ENCODE data around the gene SLC6A8.
"Not testable (repeated sequence)": the region's sequence is repeated elsewhere in the genome, so short reads cannot be mapped to it uniquely, and the experiment has no call there.

Gene SLC6A8

DNA sequence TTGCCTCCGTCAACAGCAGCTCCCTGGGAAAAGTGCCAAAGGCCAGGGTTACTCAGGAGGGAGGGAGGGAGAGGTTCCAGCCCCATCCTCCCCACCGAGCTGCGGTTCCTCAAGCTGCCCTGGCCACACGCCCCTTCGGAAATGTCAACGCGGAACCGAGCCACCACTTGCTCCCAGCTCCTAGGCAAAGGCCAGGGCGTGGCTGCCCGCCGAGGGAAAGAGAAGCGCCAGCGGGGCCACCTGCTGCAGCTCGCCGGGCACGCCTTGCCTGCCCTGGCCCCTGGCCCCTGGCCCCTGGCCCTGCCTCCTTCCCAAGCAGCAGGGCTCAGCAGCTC is 15.3 kb downstream of the SLC6A8 start:
- Histone ChIP-seq H3K9ac (no peak overlapping the region), H3K4me3 (no peak overlapping the region), H3K36me3 (peaks cover 28 to 90% (median 52%) of the 10 kb centered on the region in 11 experiments), H3K27ac (no peak overlapping the region), H3K9me3 (replicated peaks in 1 of 11) (no peaks in the 10 kb centered on the region), H3K4me2 (no peak overlapping the region), H4K20me1 (peaks cover 63 to 100% (median 100%) of the 10 kb centered on the region in 11 experiments; a peak in 21 of 22 replicates), H3K27me3 (peaks cover 96 to 100% (median 99%) of the 10 kb centered on the region in 11 experiments), H3K4me1 (peaks cover 15 to 34% (median 21%) of the 10 kb centered on the region in 10 experiments)
- no peak for TF ChIP-seq Cebpa-rat (IDR thresholded peaks at IDR 0.05)

DNA sequence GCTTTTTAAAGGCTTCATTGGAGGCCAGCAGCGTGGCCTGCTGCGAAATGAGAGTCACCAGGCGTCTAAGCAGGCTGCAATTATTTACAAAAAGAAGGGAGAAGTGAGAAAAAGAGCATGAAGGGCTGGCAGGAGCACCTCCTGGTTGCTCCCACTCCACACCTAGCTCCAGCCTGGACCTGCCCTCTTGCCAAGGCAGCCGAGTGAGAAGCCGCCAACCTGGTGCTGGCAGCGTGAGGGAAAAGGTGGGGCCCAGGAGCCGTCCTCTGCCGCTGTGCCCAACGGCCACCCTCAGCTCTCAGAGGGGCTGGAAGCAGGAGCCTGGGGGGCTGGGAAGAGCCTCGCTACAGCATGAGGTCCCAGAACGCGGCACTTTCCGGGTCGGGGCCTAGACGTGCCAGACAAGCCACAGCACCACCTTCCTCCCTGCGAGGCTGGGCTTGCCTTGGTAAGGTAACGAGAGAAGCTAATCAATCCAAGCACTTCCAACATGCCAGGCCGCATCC is 16.3 kb downstream of the SLC6A8 start:
- no peak overlapping the region for H3K4me2 ChIP-seq

GRCh38 chrX:153704631-153705402 is 17.1 kb downstream of the SLC6A8 start:
- Histone ChIP-seq H3K9ac (peak overlapping the region in 2 of 11 experiments; percentile 29 to 43; a peak in 1 of 22 replicates), H3K36me3 (peaks cover 27 to 86% (median 47%) of the 10 kb centered on the region in 11 experiments), H4K20me1 (peaks cover 56 to 100% (median 99%) of the 10 kb centered on the region in 11 experiments; a peak in 21 of 22 replicates)

More for the DNA sequence above, 16.3 kb downstream of the SLC6A8 start:
- Histone ChIP-seq H3K9ac (no peak overlapping the region), H3K4me3 (no peak overlapping the region), H4K20me1 (peaks cover 57 to 100% (median 99%) of the 10 kb centered on the region in 11 experiments; a peak in 21 of 22 replicates), H3K27me3 (peaks cover 97 to 100% (median 100%) of the 10 kb centered on the region in 11 experiments), H3K9me3 (replicated peaks in 1 of 11) (no peaks in the 10 kb centered on the region), H3K27ac (no peak overlapping the region), H3K4me1 (peaks cover 15 to 43% (median 28%) of the 10 kb centered on the region in 10 experiments), H3K36me3 (peaks cover 24 to 86% (median 43%) of the 10 kb centered on the region in 11 experiments)
- TF ChIP-seq Cebpa-rat (IDR thresholded peaks at IDR 0.05) = no peak

GRCh38 chrX:153705403-153706060 is 17.8 kb downstream of the SLC6A8 start:
- H4K20me1 ChIP-seq = peaks cover 50 to 100% (median 99%) of the 10 kb centered on the region in 11 experiments; a peak in 21 of 22 replicates
- H3K9me3 ChIP-seq (replicated peaks in 1 of 11); H3K4me2 ChIP-seq; H3K27ac ChIP-seq; H3K4me3 ChIP-seq: not testable (repeated sequence)
- H3K36me3 ChIP-seq = peaks cover 34 to 88% (median 54%) of the 10 kb centered on the region in 11 experiments
- peaks cover 98 to 100% (median 100%) of the 10 kb centered on the region in 11 experiments for H3K27me3 ChIP-seq
- peaks cover 9 to 53% (median 30%) of the 10 kb centered on the region in 10 experiments for H3K4me1 ChIP-seq
- peak overlapping the region in 2 of 11 experiments; percentile 29 to 43; a peak in 1 of 22 replicates for H3K9ac ChIP-seq

More at GRCh38 chrX:153704631-153705402, 17.1 kb downstream of the SLC6A8 start:
- H3K27ac ChIP-seq; H3K4me3 ChIP-seq; H3K9me3 ChIP-seq (replicated peaks in 1 of 11); H3K4me2 ChIP-seq: not testable (repeated sequence)
- peaks cover 15 to 51% (median 34%) of the 10 kb centered on the region in 10 experiments for H3K4me1 ChIP-seq
- H3K27me3 ChIP-seq = peaks cover 97 to 100% (median 100%) of the 10 kb centered on the region in 11 experiments

GRCh38 chrX:153706799-153707198 is 19.1 kb downstream of the SLC6A8 start:
- Histone ChIP-seq H3K4me2 (no peak overlapping the region), H4K20me1 (peaks cover 38 to 100% (median 93%) of the 10 kb centered on the region in 11 experiments; a peak in 21 of 22 replicates), H3K36me3 (peaks cover 34 to 88% (median 56%) of the 10 kb centered on the region in 11 experiments), H3K4me1 (peaks cover 0 to 47% (median 17%) of the 10 kb centered on the region in 10 experiments; a peak in 17 of 20 replicates), H3K9ac (peak overlapping the region in 1 of 11 experiments; percentile 12; a peak in 1 of 22 replicates), H3K9me3 (replicated peaks in 1 of 11) (no peaks in the 10 kb centered on the region), H3K4me3 (no peak overlapping the region), H3K27ac (no peak overlapping the region), H3K27me3 (peaks cover 90 to 100% (median 100%) of the 10 kb centered on the region in 11 experiments)
- TF ChIP-seq Cebpa-rat (IDR thresholded peaks at IDR 0.05) = no peak

- Histone ChIP-seq H4K20me1 (peaks cover 37 to 100% (median 89%) of the 10 kb centered on the region in 11 experiments; a peak in 21 of 22 replicates), H3K4me2 (0 out of 22 replicates have a peak overlapping the region, but pooled peaks of 1 of the 11 experiments have one; percentile 60), H3K9ac (no peak overlapping the region; a peak in 1 of 22 replicates), H3K36me3 (peaks cover 28 to 88% (median 59%) of the 10 kb centered on the region in 11 experiments), H3K4me1 (peaks cover 0 to 48% (median 14%) of the 10 kb centered on the region in 10 experiments; a peak in 15 of 20 replicates), H3K9me3 (replicated peaks in 1 of 11) (no peaks in the 10 kb centered on the region), H3K27me3 (peaks cover 84 to 100% (median 98%) of the 10 kb centered on the region in 11 experiments), H3K27ac (no peak overlapping the region), H3K4me3 (no peak overlapping the region)
- TF ChIP-seq Cebpa-rat (IDR thresholded peaks at IDR 0.05) = no peak
Observed at GRCh38 chrX:153707406-153707805, 19.7 kb downstream of the SLC6A8 start.

GRCh38 chrX:153708415-153708814 is 20.7 kb downstream of the SLC6A8 start:
- H3K27me3 ChIP-seq = peaks cover 78 to 100% (median 96%) of the 10 kb centered on the region in 11 experiments
- peaks cover 37 to 100% (median 82%) of the 10 kb centered on the region in 11 experiments; a peak in 21 of 22 replicates for H4K20me1 ChIP-seq
- H3K27ac ChIP-seq = no peak overlapping the region; a peak in 1 of 22 replicates
- H3K4me3 ChIP-seq = no peak overlapping the region
- no peak for TF ChIP-seq Cebpa-rat (IDR thresholded peaks at IDR 0.05)
- H3K4me2 ChIP-seq = peak overlapping the region in 6 of 11 experiments; percentile 12 to 60 (median 39); a peak in 8 of 22 replicates
- no peaks in the 10 kb centered on the region for H3K9me3 ChIP-seq (replicated peaks in 1 of 11)
- peaks cover 0 to 58% (median 14%) of the 10 kb centered on the region in 10 experiments; a peak in 15 of 20 replicates for H3K4me1 ChIP-seq
- H3K36me3 ChIP-seq = peaks cover 19 to 88% (median 61%) of the 10 kb centered on the region in 11 experiments
- H3K9ac ChIP-seq = peak overlapping the region in 2 of 11 experiments; percentile 0 to 25; a peak in 1 of 22 replicates

Data from BLaER1 treated with 17β-estradiol and CSF1 and Interleukin-3, amounts not matched to agents 10 nM and 100 nM (cell line).